Hematopoietic multipotent progenitor cell treated with erythropoietin and hydrocortisone succinate and interleukin-3 and kit ligand, for 6 days (in vitro differentiated cells): ENCODE data around the gene MORN5.

Source experiments
- DNase-seq: peaks from one replicate; pipeline ENCODE4 v3.0.0-alpha.2; 2015

MORN5 gene

DNA sequence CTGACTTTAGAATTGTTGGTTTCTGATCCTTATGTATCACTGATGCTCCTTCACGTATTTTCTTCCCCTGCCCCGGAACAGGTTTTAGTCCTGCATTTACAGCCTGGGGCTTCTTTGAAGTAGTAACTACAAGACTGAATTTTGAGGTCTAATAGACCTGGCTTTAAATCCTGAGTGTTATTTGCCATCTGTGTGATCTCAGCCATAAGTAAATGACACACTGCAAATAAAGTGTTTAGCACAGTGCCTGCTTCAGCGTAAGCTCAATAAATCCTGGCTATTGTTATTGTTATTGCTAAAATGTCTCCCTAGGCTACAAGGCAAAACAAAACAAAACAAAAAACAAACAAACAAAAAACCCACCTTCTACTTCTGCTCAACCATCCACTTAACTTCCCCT is 84.6 kb downstream of the MORN5 start:
- DNase-seq = no peak

DNA sequence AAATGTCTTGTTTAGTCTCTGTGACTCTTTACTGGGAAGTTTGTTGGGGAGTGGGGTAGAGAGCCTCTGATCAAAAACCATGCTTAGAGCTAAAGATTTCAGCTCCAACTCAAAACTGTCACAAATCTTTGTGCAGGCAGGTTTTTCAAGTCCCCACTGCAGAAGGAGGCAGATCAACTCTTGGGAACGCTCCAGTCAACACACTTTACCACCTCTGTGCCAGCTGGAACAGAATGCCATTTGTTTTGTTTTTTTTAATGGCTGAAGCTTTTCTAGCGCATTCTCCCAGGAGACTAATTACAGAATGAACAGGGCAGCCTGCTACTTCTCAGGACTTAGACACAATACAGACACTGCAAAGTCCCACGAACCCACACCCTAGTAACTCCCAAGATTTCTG is 87.0 kb downstream of the MORN5 start:
- no peak for DNase-seq

DNA sequence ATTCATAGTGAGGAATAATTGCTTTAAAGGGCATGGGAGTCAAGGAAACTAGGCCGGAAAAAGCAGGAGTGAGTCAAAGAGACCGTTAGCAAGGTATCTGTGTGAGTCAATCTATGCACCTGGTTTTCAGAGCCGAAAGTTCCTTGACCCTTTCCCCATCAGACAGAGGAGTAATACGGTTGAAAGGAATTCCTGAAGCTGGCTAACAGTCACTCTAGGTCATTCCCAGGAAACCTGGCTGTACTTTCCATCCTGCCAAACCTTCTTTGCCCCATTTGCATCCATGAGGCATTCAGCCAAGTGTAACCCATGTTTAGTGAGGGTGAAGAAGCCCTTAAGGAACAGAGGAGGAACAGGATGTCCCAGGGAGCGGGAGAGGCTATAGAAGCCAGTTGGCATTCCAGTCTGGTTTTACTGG is 88.7 kb downstream of the MORN5 start:
- no peak for DNase-seq
